ENCODE data around the gene ZNF385C.

GRCh38 chr17:42131981-42132432, 33.7 kb upstream of the ZNF385C start:
- TF ChIP-seq CTCF (IDR thresholded peaks at IDR 0.05; ENCODE audit: insufficient read depth, low read length) (no peak), POLR2AphosphoS5 (IDR thresholded peaks at IDR 0.05; ENCODE audit: low read depth) (no peak), REST (IDR thresholded peaks at IDR 0.05; ENCODE audit: insufficient replicate concordance, low read depth) (no peak), SPI1 (IDR thresholded peaks at IDR 0.05; ENCODE audit: borderline replicate concordance, low read depth) (0 out of 2 replicates have a peak, but pooled peaks have one; percentile 10), GABPA (IDR thresholded peaks at IDR 0.05; ENCODE audit: low read depth) (no peak)
